Measurements from ENCODE around the gene BRSK1. TPM values are rescaled to one million over a fixed set of nuclear protein-coding genes. Genes with fewer than 3 reads are reported as not detected.

Gene BRSK1
- total RNA-seq, 2 experiments from 2014 or later, result 4.8 to 5.7 TPM

DNA sequence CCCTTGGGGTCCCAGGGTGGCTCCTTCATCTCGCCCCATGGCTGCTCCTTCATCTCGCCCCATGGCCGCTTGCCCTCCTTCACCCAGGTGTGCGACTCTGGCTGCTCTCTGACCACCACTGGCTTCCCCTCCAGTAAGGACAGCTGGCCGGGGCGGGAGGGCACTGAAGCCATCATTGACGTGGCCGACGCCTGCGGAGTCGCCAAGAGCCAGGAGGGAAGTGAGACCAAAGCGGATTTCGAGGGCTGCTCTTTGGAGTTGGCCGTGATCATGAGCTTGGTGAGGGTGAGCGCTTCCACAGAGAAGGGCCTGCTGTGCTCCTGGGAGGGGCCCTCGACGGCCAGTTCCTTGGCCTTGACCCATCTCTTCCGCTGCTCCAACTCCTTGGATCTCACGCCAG lies 74.7 kb downstream of the BRSK1 start:
- ChIA-PET POLR2A (no interaction called here), CTCF (no interaction called here)

DNA sequence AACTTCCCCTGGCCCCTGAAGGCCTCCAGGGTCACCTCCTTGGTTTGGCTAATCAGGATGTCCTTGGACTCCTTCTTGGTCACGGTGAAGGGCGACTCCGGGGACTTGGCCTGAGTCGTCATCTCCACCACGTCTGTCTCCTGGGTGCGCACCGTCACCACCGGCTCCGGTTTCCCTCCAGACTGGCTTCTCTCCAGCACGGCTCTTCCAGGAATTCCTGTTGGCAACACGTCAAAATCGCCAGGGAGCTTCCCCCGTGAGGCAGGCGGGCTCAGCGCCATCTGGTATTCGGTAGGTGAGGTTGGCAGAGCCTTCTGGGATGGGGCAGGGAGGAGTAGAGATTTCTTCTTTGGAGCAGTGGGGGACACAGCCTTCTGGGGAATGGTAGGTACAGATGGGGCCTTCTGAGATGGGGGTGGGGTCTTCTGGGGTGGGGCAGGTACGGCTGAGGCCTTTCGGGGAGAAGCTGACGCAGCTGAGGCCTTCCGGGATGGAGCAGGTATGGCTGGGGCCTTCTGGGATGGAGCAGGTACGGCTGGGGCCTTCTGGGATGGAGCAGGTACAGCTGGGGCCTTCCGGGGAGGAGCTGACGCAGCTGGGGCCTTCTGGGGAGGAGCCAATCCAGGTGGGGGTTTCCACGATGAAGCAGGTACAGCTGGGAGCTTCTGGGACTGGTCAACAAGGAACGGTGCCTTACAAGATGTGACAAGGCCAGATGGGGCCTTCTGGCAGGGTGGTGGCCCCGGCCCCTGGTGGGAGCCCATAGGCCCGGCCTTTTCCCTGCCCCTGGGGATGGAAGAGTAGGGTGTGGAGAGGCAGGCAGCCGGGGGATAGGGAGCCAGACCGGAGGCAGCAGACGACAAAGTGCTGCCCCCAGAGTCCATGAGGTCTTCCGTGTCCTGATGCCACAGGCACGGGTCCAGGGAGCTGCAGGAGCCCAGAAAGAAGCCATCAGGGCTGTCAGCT lies 75.4 kb downstream of the BRSK1 start:
- ChIA-PET POLR2A (no interaction called here), CTCF (no interaction called here)

DNA sequence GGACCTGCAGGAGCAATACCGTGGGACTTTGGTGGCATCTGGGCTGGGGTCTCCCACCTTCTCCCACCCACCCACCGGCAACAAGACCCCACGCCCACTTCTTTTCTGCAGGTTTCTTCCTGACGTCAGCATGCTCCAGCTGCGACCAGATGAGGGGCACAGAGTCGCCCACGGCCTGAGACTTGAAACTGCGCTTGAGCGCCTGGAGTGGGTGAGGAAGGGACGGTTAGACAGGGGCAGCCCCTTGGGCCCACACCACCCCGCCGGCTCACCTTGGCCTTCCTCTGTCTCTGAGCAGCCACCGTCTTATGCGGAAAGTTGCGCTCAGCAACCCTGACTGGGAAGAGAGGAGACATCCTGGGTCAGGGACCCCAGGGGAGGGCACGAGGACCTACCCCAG lies 77.1 kb downstream of the BRSK1 start:
- ChIA-PET CTCF (interaction anchor here (0.7 kb wide), 1 partner anchor 59 kb away, joined by 3 read pairs; no protein-coding TSS in a partner anchor), POLR2A (no interaction called here)

Other genes starting within 250 kb of the BRSK1 start
- gene GP6, start 245.7 kb upstream of the BRSK1 start, total RNA-seq, result not detected
- gene RDH13, start 220.8 kb upstream of the BRSK1 start, total RNA-seq, result 10 to 100 TPM; 23.3 TPM
- gene EPS8L1, start 208.1 kb upstream of the BRSK1 start, total RNA-seq, result 1 to 10 TPM; 1.4 to 1.5 TPM
- gene PPP1R12C, start 166.4 kb upstream of the BRSK1 start, total RNA-seq, result 10 to 100 TPM; 87.4 to 89.7 TPM
- not detected for gene TNNT1, start 134.8 kb upstream of the BRSK1 start, total RNA-seq
- not detected for gene TNNI3, start 126.3 kb upstream of the BRSK1 start, total RNA-seq
- gene DNAAF3, start 117.4 kb upstream of the BRSK1 start, total RNA-seq, result not detected
- not detected for gene SYT5, start 103.7 kb upstream of the BRSK1 start, total RNA-seq
- gene PTPRH, start 74.5 kb upstream of the BRSK1 start, total RNA-seq, result not detected
- 1 to 10 TPM; 6.5 to 7.6 TPM for gene TMEM86B, start 55.2 kb upstream of the BRSK1 start, total RNA-seq
- gene PPP6R1, start 25.0 kb upstream of the BRSK1 start, total RNA-seq, result 100 to 1,000 TPM; 226 to 230 TPM
- gene HSPBP1, start 3.9 kb upstream of the BRSK1 start, total RNA-seq, result 10 to 100 TPM; 74.4 to 79.6 TPM
- gene TMEM150B, start 41.3 kb downstream of the BRSK1 start, total RNA-seq, result under 1 TPM in 1 of 2 experiments, not detected in 1; 0.31 TPM
- 10 to 100 TPM; 17.4 to 18.1 TPM for gene KMT5C, start 55.9 kb downstream of the BRSK1 start, total RNA-seq
- gene COX6B2, start 70.7 kb downstream of the BRSK1 start, total RNA-seq, result not detected
- not detected for gene GARIN5B, start 79.3 kb downstream of the BRSK1 start, total RNA-seq
- under 1 TPM; 0.08 to 0.21 TPM for gene IL11, start 86.5 kb downstream of the BRSK1 start, total RNA-seq
- not detected for gene TMEM190, start 92.8 kb downstream of the BRSK1 start, total RNA-seq
- 10 to 100 TPM; 11.3 to 12.1 TPM for gene TMEM238, start 100.3 kb downstream of the BRSK1 start, total RNA-seq
- gene RPL28, start 101.9 kb downstream of the BRSK1 start, total RNA-seq, result 1,000 to 10,000 TPM; 2,223 to 2,277 TPM
- gene UBE2S, start 123.8 kb downstream of the BRSK1 start, total RNA-seq, result 100 to 1,000 TPM; 296 to 311 TPM
- not detected for gene SHISA7, start 159.3 kb downstream of the BRSK1 start, total RNA-seq
- 10 to 100 TPM; 34.4 to 36.6 TPM for gene ISOC2, start 177.6 kb downstream of the BRSK1 start, total RNA-seq
- gene C19orf85, start 180.8 kb downstream of the BRSK1 start, total RNA-seq, result not detected
- 1 to 10 TPM; 6.4 to 7.4 TPM for gene ZNF628, start 192.6 kb downstream of the BRSK1 start, total RNA-seq
- gene NAT14, start 201.2 kb downstream of the BRSK1 start, total RNA-seq, result 10 to 100 TPM; 32.7 to 33.1 TPM
- under 1 TPM; 0.63 to 0.99 TPM for gene SSC5D, start 204.4 kb downstream of the BRSK1 start, total RNA-seq

All from activated CD8-positive, alpha-beta memory T cell treated with anti-CD3 and anti-CD28 coated beads for 36 hours (primary cell).